Measurements from ENCODE around the gene EBLN2. TPM values are rescaled to one million over a fixed set of nuclear protein-coding genes. Genes with fewer than 3 reads are reported as not detected.

The EBLN2 gene
- total RNA-seq, 2 experiments from 2014 or later, result 6.3 to 7.1 TPM

GRCh38 chr3:73069775-73070444 is 8.5 kb downstream of the EBLN2 start:
- DNase-seq, result no peak
- CTCF ChIA-PET, result interaction anchor here (1.3 kb wide), 1 partner anchor 14 kb away, joined by 3 read pairs; no protein-coding TSS in a partner anchor
- POLR2A ChIA-PET, result no interaction called here

DNA sequence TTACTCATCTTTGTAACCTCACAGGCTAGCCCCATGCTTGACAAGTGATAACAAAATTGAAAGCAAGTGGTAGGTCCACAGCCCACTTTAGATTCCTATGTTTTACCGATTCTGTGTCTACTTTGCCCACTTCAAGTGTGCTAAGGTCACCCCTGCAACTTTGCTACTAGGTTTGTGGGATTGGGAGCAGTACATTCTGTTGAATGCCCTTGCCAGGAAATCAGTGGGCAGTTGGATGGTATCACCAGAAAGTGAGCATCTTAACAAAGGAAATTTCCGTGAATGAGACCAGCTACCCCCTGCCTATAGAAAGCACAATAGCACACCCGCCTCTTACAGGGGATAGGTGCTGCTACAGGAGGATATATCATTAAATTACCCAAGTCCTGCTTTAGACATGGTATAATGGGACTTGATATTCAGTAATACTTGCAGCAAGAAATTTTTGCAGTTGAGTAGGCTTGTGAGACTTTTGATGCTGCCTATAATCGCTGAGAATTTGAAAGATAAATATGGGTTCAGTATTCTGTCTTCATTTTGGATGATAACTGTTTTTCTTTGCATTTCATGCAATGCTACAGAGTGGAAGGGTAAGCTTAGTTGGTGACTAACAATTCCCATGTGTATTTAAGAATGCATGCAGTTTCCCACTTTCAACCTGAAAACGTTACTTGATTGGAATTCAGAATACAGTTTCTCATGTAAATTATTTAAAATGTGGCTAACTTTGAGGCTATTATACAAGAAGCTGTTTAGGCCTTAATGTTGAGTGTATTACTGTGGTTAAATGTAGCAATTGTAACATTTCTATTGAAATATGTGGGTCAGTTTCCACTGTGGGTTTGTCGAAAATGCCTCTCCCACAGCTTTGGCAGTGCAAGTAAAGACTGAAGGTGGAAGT is 9.5 kb downstream of the EBLN2 start:
- no peak overlapping the region for H3K4me3 Mint-ChIP-seq
- POLR2A ChIA-PET, result interaction anchor here (1.2 kb wide), 1 partner anchor 222 kb away, joined by 3 read pairs; no protein-coding TSS in a partner anchor
- CTCF ChIA-PET, result interaction anchor here (0.7 kb wide), 1 partner anchor 14 kb away, joined by 3 read pairs; no protein-coding TSS in a partner anchor
- peaks cover 6% of the 10 kb centered on the region for H3K36me3 Mint-ChIP-seq (ENCODE audit: low read depth)
- no peaks in the 10 kb centered on the region for H3K27me3 Mint-ChIP-seq
- no peak overlapping the region for H3K27ac Mint-ChIP-seq
- H3K9me3 Mint-ChIP-seq, result no peaks in the 10 kb centered on the region
- peaks cover 25% of the 10 kb centered on the region for H3K4me1 Mint-ChIP-seq
- DNase-seq, result no peak

More at GRCh38 chr3:73069775-73070444, 8.5 kb downstream of the EBLN2 start:
- no peak overlapping the region for H3K4me3 Mint-ChIP-seq
- no peaks in the 10 kb centered on the region for H3K27me3 Mint-ChIP-seq
- H3K36me3 Mint-ChIP-seq (ENCODE audit: low read depth), result peaks cover 17% of the 10 kb centered on the region
- H3K9me3 Mint-ChIP-seq, result no peaks in the 10 kb centered on the region
- no peak overlapping the region for H3K27ac Mint-ChIP-seq
- peaks cover 25% of the 10 kb centered on the region for H3K4me1 Mint-ChIP-seq

DNA sequence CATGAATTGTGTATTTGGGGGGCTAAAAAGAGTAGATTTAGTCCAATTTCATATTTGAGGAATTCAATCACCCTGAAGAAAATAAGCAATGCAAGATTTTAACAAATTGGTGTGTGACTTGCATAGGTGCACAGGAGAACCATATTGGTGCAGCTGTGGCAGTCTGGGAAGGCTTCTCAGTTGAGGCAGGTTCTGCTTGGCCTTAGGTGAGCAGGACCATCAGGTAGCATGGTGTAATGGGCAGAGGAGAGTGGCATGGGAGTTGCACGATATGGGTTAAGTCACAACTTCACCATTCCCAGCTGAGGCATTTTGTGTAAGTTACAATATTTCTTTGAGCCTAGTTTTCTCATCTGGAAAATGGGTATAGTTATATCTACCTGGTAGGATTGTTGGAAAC is 10.5 kb downstream of the EBLN2 start:
- Mint-ChIP-seq H3K36me3 (ENCODE audit: low read depth) (no peaks in the 10 kb centered on the region), H3K4me1 (peaks cover 25% of the 10 kb centered on the region), H3K27me3 (no peaks in the 10 kb centered on the region), H3K27ac (no peak overlapping the region), H3K9me3 (no peaks in the 10 kb centered on the region), H3K4me3 (no peak overlapping the region)
- POLR2A ChIA-PET, result interaction anchor here (1.2 kb wide), 1 partner anchor 223 kb away, joined by 3 read pairs; no protein-coding TSS in a partner anchor
- no peak for DNase-seq
- CTCF ChIA-PET, result interaction anchor here (1.1 kb wide), 1 partner anchor 13 kb away, joined by 3 read pairs; no protein-coding TSS in a partner anchor

- Mint-ChIP-seq H3K4me1 (peaks cover 25% of the 10 kb centered on the region), H3K27me3 (no peaks in the 10 kb centered on the region), H3K36me3 (ENCODE audit: low read depth) (no peaks in the 10 kb centered on the region), H3K27ac (no peak overlapping the region), H3K4me3 (no peak overlapping the region), H3K9me3 (no peaks in the 10 kb centered on the region)
- ChIA-PET POLR2A (interaction anchor here (0.9 to 1.0 kb wide), 2 partner anchors 17 to 73 kb away, joined by 3 read pairs; no protein-coding TSS in a partner anchor), CTCF (interaction anchor here (1.1 to 1.3 kb wide), 2 partner anchors 13 to 251 kb away, joined by 3 to 4 read pairs; no protein-coding TSS in a partner anchor)
- peak; percentile 22 for DNase-seq
Observed at GRCh38 chr3:73072634-73073033, 11.2 kb downstream of the EBLN2 start.

- Mint-ChIP-seq H3K27ac (no peak overlapping the region), H3K4me3 (no peak overlapping the region), H3K9me3 (no peaks in the 10 kb centered on the region), H3K27me3 (no peaks in the 10 kb centered on the region), H3K36me3 (ENCODE audit: low read depth) (no peaks in the 10 kb centered on the region), H3K4me1 (peaks cover 25% of the 10 kb centered on the region)
- CTCF ChIA-PET, result interaction anchor here (1.3 kb wide), 1 partner anchor 251 kb away, joined by 4 read pairs; no protein-coding TSS in a partner anchor
- POLR2A ChIA-PET, result interaction anchor here (0.9 to 1.0 kb wide), 2 partner anchors 16 to 74 kb away, joined by 3 read pairs; no protein-coding TSS in a partner anchor
- DNase-seq, result no peak
Observed at GRCh38 chr3:73073091-73073707, 11.7 kb downstream of the EBLN2 start.

DNA sequence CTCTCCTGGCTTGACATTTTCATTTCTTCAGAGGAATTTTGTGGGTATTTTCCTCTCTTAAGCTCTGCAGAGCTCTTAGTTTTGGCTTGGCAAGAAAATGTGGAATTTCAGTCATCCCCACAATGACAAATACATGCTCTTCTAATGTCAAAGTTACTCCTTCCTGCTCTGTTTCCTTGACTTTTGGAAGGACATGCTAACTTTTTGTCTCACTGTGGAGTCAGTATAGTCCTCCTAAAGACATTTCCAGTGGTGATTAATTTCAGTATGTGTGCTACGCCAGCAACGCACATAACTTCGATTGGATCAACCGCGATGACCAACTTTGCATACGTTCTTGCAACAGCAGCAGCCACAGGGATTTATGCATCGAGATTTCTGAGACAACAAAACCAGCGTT is 13.3 kb downstream of the EBLN2 start:
- H3K36me3 Mint-ChIP-seq (ENCODE audit: low read depth), result no peaks in the 10 kb centered on the region
- peaks cover 25% of the 10 kb centered on the region for H3K4me1 Mint-ChIP-seq
- no peaks in the 10 kb centered on the region for H3K9me3 Mint-ChIP-seq
- no peak for DNase-seq
- H3K27me3 Mint-ChIP-seq, result no peaks in the 10 kb centered on the region
- no peak overlapping the region for H3K27ac Mint-ChIP-seq
- ChIA-PET POLR2A (no interaction called here), CTCF (no interaction called here)
- no peak overlapping the region for H3K4me3 Mint-ChIP-seq

DNA sequence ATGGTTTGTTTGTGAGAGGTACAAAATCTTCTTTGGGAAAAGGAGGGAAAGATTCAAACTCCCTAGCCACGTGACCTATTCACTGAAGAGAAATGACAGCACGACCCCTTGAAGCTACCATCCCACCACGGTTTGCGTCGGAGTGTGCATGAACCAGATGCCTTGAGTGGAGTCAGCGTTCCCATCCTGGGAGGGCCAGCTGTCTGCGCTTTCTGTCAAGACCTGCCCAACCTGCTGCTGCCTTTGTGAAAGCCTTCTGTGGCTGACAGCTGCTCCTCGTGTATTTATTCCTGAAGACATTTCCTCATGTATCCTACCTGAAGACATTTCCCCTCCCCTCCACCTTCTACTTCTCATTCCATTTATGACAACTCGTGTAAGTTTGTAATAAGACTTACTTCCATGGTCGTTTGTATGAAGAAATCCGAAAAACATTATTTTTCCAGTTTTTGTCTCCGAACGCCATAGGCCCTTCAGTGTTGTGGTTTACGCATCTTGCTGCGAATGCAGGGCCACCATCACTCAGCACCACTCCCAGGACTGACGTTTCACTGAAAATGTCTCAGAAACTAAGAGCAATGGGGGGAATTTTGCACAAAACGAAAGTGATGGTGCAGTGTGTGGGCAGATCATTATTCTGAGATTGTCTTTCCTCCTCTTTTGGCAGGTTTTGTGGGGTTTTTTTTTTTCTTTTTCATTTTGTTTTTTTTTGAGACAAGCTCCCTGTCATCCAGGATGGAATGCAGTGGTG is 18.9 kb downstream of the EBLN2 start:
- Mint-ChIP-seq H3K4me3 (no peak overlapping the region), H3K4me1 (peaks cover 6% of the 10 kb centered on the region), H3K9me3 (no peaks in the 10 kb centered on the region), H3K27me3 (no peaks in the 10 kb centered on the region), H3K27ac (no peak overlapping the region), H3K36me3 (ENCODE audit: low read depth) (no peaks in the 10 kb centered on the region)
- CTCF ChIA-PET, result interaction anchor here (0.6 kb wide), 1 partner anchor 672 kb away, joined by 3 read pairs; no protein-coding TSS in a partner anchor
- POLR2A ChIA-PET, result no interaction called here
- no peak for DNase-seq

GRCh38 chr3:73081140-73081539 is 19.7 kb downstream of the EBLN2 start:
- Mint-ChIP-seq H3K9me3 (no peaks in the 10 kb centered on the region), H3K4me3 (no peak overlapping the region), H3K4me1 (peaks cover 10% of the 10 kb centered on the region), H3K36me3 (ENCODE audit: low read depth) (no peaks in the 10 kb centered on the region), H3K27me3 (no peaks in the 10 kb centered on the region), H3K27ac (no peak overlapping the region)
- POLR2A ChIA-PET, result interaction anchor here (0.7 kb wide), 1 partner anchor 23 kb away, joined by 4 read pairs; no protein-coding TSS in a partner anchor
- DNase-seq, result no peak
- CTCF ChIA-PET, result interaction anchor here (0.6 to 0.7 kb wide), 3 partner anchors 100 to 673 kb away, joined by 3 to 4 read pairs (median 3); no protein-coding TSS in a partner anchor

DNA sequence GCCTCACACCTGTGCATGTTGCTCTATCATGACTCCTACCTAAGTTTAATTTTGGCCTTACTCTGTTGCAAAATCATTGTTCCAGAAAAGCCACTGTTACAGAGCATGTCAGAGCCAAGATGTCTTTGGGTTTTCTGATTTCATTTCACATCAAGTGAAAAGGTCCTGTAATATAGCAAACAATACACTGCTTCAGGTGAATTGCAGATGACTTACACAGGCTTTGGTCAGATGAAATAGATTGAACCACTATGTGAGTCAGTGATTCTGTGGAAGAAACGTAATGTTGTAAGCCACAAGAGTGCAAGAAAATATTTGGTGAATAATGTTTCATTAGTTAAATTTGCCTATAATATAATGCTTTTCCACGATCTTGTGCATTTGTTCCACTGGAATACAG is 22.7 kb downstream of the EBLN2 start:
- ChIA-PET CTCF (interaction anchor here (5.1 kb wide), 1 partner anchor 233 kb away, joined by 61 read pairs; no protein-coding TSS in a partner anchor), POLR2A (no interaction called here)
- peaks cover 13% of the 10 kb centered on the region for H3K4me1 Mint-ChIP-seq
- H3K27me3 Mint-ChIP-seq, result peaks cover 5% of the 10 kb centered on the region
- no peak for DNase-seq
- no peaks in the 10 kb centered on the region for H3K36me3 Mint-ChIP-seq (ENCODE audit: low read depth)
- no peaks in the 10 kb centered on the region for H3K9me3 Mint-ChIP-seq
- H3K27ac Mint-ChIP-seq, result no peak overlapping the region
- H3K4me3 Mint-ChIP-seq, result no peak overlapping the region

GRCh38 chr3:73086071-73086494 is 24.6 kb downstream of the EBLN2 start:
- Mint-ChIP-seq H3K36me3 (ENCODE audit: low read depth) (no peaks in the 10 kb centered on the region), H3K4me3 (no peak overlapping the region), H3K27me3 (peaks cover 5% of the 10 kb centered on the region), H3K27ac (no peak overlapping the region), H3K9me3 (no peaks in the 10 kb centered on the region), H3K4me1 (peaks cover 7% of the 10 kb centered on the region)
- CTCF ChIA-PET, result interaction anchor here (0.7 to 5.1 kb wide), 19 partner anchors 14 to 1211 kb away, joined by 3 to 61 read pairs (median 3); no protein-coding TSS in a partner anchor
- POLR2A ChIA-PET, result no interaction called here
- DNase-seq, result peak; percentile 44

- Mint-ChIP-seq H3K4me3 (no peak overlapping the region), H3K27me3 (no peaks in the 10 kb centered on the region), H3K27ac (no peak overlapping the region), H3K36me3 (ENCODE audit: low read depth) (no peaks in the 10 kb centered on the region), H3K4me1 (peaks cover 9% of the 10 kb centered on the region), H3K9me3 (no peaks in the 10 kb centered on the region)
- POLR2A ChIA-PET, result no interaction called here
- CTCF ChIA-PET, result no interaction called here
- no peak for DNase-seq
Observed at GRCh38 chr3:73094129-73094528, 32.7 kb downstream of the EBLN2 start.

DNA sequence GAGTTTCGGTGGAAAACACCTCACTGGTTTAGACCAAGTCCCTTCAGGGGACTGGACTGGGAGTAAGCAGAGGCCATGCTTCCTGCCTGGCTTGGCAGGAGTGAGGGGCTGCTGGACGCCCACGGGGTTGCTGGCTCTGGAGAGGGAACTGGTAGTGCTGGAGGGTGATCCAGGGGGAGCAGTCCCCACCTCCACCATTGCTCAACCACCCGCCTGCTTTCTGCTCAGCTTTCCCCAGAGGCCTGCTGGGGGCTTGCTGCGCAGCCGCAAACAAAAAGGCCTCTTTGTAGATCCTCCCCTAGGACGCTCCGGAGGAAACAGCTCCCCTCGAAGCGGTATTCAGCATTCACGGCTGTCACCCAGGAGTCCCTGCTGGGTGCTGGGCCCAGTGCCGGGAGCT is 33.5 kb downstream of the EBLN2 start:
- no peaks in the 10 kb centered on the region for H3K36me3 Mint-ChIP-seq (ENCODE audit: low read depth)
- CTCF ChIA-PET, result interaction anchor here (1.4 kb wide), 1 partner anchor 156 kb away, joined by 3 read pairs; no protein-coding TSS in a partner anchor
- DNase-seq, result no peak

More for the DNA sequence above, 33.5 kb downstream of the EBLN2 start:
- POLR2A ChIA-PET, result interaction anchor here (1.2 kb wide), 1 partner anchor 38 kb away, joined by 3 read pairs; no protein-coding TSS in a partner anchor
- Mint-ChIP-seq H3K27me3 (no peaks in the 10 kb centered on the region), H3K4me3 (no peak overlapping the region), H3K4me1 (peaks cover 9% of the 10 kb centered on the region), H3K27ac (no peak overlapping the region), H3K9me3 (no peaks in the 10 kb centered on the region)
